WTC11 (cell line): ENCODE results near the gene KCNA2. TPM values are rescaled to one million over a fixed set of nuclear protein-coding genes. Genes with fewer than 3 reads are reported as not detected.

Source experiments
- ATAC-seq: fragments of 200-7000 bp; cut with Tn5 transposase; 2 replicates; pipeline ENCODE4 v1.10.0; 2021; ENCODE audit warnings: mild to moderate bottlenecking, moderate library complexity
- CTCF ChIA-PET: fragments of 300-600 bp; sonication (Branson Sonifier 250); formaldehyde crosslinking; loops from one replicate; lab custom pipeline; 2021; ENCODE audit warnings: antibody characterized with exemption; lab: Charles Lee
- POLR2A ChIA-PET: fragments of 350-600 bp; sonication (Branson Sonifier 250); formaldehyde crosslinking; loops from one replicate; lab custom pipeline; 2021; ENCODE audit warnings: antibody characterized with exemption; lab: Charles Lee
- DNase-seq: peaks from one replicate; pipeline ENCODE4 v3.0.0; 2021; ENCODE audit warnings: low spot score
- H3K27ac Mint-ChIP-seq: 2 replicates; pipeline ENCODE4 v1.8.0; 2021; ENCODE audit warnings: mixed read lengths
- H3K27me3 Mint-ChIP-seq: 2 replicates; pipeline ENCODE4 v1.8.0; 2021; ENCODE audit warnings: low read depth, mild to moderate bottlenecking, moderate library complexity, mixed read lengths
- H3K36me3 Mint-ChIP-seq: 2 replicates; pipeline ENCODE4 v1.8.0; 2021; ENCODE audit warnings: mixed read lengths
- H3K4me1 Mint-ChIP-seq: 2 replicates; pipeline ENCODE4 v1.8.0; 2022; ENCODE audit warnings: mixed read lengths
- H3K4me3 Mint-ChIP-seq: 2 replicates; pipeline ENCODE4 v1.8.0; 2021; ENCODE audit warnings: mild to moderate bottlenecking, moderate library complexity, mixed read lengths
- H3K9me3 Mint-ChIP-seq: 2 replicates; pipeline ENCODE4 v1.8.0; 2021; ENCODE audit warnings: mixed read lengths
- ATF1 ChIP-seq: sonication (generic); formaldehyde crosslinking; IDR thresholded peaks from 2 replicates; pipeline ENCODE4 v1.8.1; 2023; ENCODE audit warnings: mild to moderate bottlenecking, moderate library complexity, missing genetic modification reagents
- E2F1 ChIP-seq: sonication (generic); formaldehyde crosslinking; IDR thresholded peaks from 2 replicates; pipeline ENCODE4 v1.8.0; 2022; ENCODE audit warnings: mild to moderate bottlenecking, missing genetic modification reagents
- ESRRA ChIP-seq: sonication (generic); formaldehyde crosslinking; IDR thresholded peaks from 2 replicates; pipeline ENCODE4 v1.8.1; 2022; ENCODE audit warnings: mild to moderate bottlenecking, missing genetic modification reagents, borderline replicate concordance
- FOXK1 ChIP-seq: sonication (generic); formaldehyde crosslinking; IDR thresholded peaks from 2 replicates; pipeline ENCODE4 v1.8.0; 2022; ENCODE audit warnings: mild to moderate bottlenecking, moderate library complexity, missing genetic modification reagents
- GABPB1 ChIP-seq: sonication (generic); formaldehyde crosslinking; IDR thresholded peaks from 2 replicates; pipeline ENCODE4 v1.8.1; 2023; ENCODE audit warnings: mild to moderate bottlenecking, missing genetic modification reagents
- HMGA2 ChIP-seq: fragments of 250-450 bp; sonication (Bioruptor Pico); IDR thresholded peaks from 2 replicates; pipeline ENCODE4 v1.4.0; 2021; ENCODE audit warnings: mild to moderate bottlenecking, moderate library complexity
- MAX ChIP-seq: sonication (generic); formaldehyde crosslinking; IDR thresholded peaks from 2 replicates; pipeline ENCODE4 v1.8.0; 2022; ENCODE audit warnings: mild to moderate bottlenecking, missing genetic modification reagents
- NR3C1 ChIP-seq: sonication (generic); formaldehyde crosslinking; conservative IDR thresholded peaks from 2 replicates; pipeline ENCODE4 v1.8.1; 2023; ENCODE audit warnings: low read depth, mild to moderate bottlenecking, missing genetic modification reagents
- PRRX2 ChIP-seq: fragments of 250-450 bp; sonication (Bioruptor Pico); IDR thresholded peaks from 2 replicates; pipeline ENCODE4 v1.8.0; 2021; ENCODE audit warnings: mild to moderate bottlenecking
- RORB ChIP-seq: fragments of 250-450 bp; sonication (Bioruptor Pico); IDR thresholded peaks from 2 replicates; pipeline ENCODE4 v1.9.0; 2021; ENCODE audit warnings: mild to moderate bottlenecking
- SMAD3 ChIP-seq: sonication (generic); formaldehyde crosslinking; IDR thresholded peaks from 2 replicates; pipeline ENCODE4 v1.8.0; 2022; ENCODE audit warnings: missing genetic modification reagents, mild to moderate bottlenecking, borderline replicate concordance
- ZBTB21 ChIP-seq: sonication (generic); formaldehyde crosslinking; IDR thresholded peaks from 2 replicates; pipeline ENCODE4 v1.8.1; 2023; ENCODE audit warnings: mild to moderate bottlenecking, missing genetic modification reagents, borderline replicate concordance
- ZNF219 ChIP-seq: sonication (generic); formaldehyde crosslinking; IDR thresholded peaks from 2 replicates; pipeline ENCODE4 v1.8.0; 2023; ENCODE audit warnings: missing genetic modification reagents, mild to moderate bottlenecking, borderline replicate concordance
- ZNF232 ChIP-seq: sonication (generic); formaldehyde crosslinking; IDR thresholded peaks from 2 replicates; pipeline ENCODE4 v1.8.0; 2022; ENCODE audit warnings: mild to moderate bottlenecking, missing genetic modification reagents
- ZNF416 ChIP-seq: fragments of 250-450 bp; sonication (Bioruptor Pico); IDR thresholded peaks from 2 replicates; pipeline ENCODE4 v1.9.0; 2021; ENCODE audit warnings: mild to moderate bottlenecking, inconsistent platforms
- ZNF512 ChIP-seq: sonication (generic); formaldehyde crosslinking; IDR thresholded peaks from 2 replicates; pipeline ENCODE4 v1.8.1; 2022; ENCODE audit warnings: missing genetic modification reagents, borderline replicate concordance
- ZNF671 ChIP-seq: fragments of 250-450 bp; sonication (Bioruptor Pico); IDR thresholded peaks from 2 replicates; pipeline ENCODE4 v1.8.0; 2021; ENCODE audit warnings: mild to moderate bottlenecking
- total RNA-seq: library from RNA; stranded (reverse); gene quantifications from 3 replicates; pipeline ENCODE4 v1.2.3, GENCODE V29; 2021
- TF ChIP-seq, protein P1 (sequence below): sonication (generic); formaldehyde crosslinking; IDR thresholded peaks from 2 replicates; pipeline ENCODE4 v1.8.1; 2022; ENCODE audit warnings: low read depth, mild to moderate bottlenecking, moderate library complexity, missing genetic modification reagents, borderline replicate concordance
- TF ChIP-seq, protein P2 (sequence below): sonication (generic); formaldehyde crosslinking; IDR thresholded peaks from 2 replicates; pipeline ENCODE4 v1.8.1; 2023; ENCODE audit warnings: mild to moderate bottlenecking, missing genetic modification reagents, moderate library complexity
- TF ChIP-seq, protein P3 (sequence below): fragments of 250-450 bp; sonication (Bioruptor Pico); IDR thresholded peaks from 2 replicates; pipeline ENCODE4 v1.9.0; 2021; ENCODE audit warnings: mild to moderate bottlenecking
- TF ChIP-seq, protein P4 (sequence below): sonication (generic); formaldehyde crosslinking; IDR thresholded peaks from 2 replicates; pipeline ENCODE4 v1.8.0; 2023; ENCODE audit warnings: missing genetic modification reagents, mild to moderate bottlenecking, borderline replicate concordance
- TF ChIP-seq, protein P5 (sequence below): sonication (generic); formaldehyde crosslinking; IDR thresholded peaks from 2 replicates; pipeline ENCODE4 v1.8.1; 2023; ENCODE audit warnings: mild to moderate bottlenecking, missing genetic modification reagents, moderate library complexity

Gene KCNA2
- total RNA-seq, 1 experiment from 2014 or later: 0.50 TPM

GRCh38 chr1:110636149-110636935, 30.2 kb upstream of the KCNA2 start (continued):
- TF ChIP-seq FOXK1 (CRISPR knock-in tag) (no peak), HMGA2 (CRISPR knock-in tag) (no peak), E2F1 (CRISPR knock-in tag) (no peak), ZNF416 (no peak), ZNF232 (CRISPR knock-in tag) (no peak), ESRRA (CRISPR knock-in tag) (no peak), MAX (CRISPR knock-in tag) (no peak), ZNF219 (CRISPR knock-in tag) (no peak)
- TF ChIP-seq, protein P1, sequence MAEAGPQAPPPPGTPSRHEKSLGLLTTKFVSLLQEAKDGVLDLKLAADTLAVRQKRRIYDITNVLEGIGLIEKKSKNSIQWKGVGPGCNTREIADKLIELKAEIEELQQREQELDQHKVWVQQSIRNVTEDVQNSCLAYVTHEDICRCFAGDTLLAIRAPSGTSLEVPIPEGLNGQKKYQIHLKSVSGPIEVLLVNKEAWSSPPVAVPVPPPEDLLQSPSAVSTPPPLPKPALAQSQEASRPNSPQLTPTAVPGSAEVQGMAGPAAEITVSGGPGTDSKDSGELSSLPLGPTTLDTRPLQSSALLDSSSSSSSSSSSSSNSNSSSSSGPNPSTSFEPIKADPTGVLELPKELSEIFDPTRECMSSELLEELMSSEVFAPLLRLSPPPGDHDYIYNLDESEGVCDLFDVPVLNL (CRISPR knock-in tag): no peak
- TF ChIP-seq, protein P2, sequence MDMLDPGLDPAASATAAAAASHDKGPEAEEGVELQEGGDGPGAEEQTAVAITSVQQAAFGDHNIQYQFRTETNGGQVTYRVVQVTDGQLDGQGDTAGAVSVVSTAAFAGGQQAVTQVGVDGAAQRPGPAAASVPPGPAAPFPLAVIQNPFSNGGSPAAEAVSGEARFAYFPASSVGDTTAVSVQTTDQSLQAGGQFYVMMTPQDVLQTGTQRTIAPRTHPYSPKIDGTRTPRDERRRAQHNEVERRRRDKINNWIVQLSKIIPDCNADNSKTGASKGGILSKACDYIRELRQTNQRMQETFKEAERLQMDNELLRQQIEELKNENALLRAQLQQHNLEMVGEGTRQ: no peak
- TF ChIP-seq, protein P3, sequence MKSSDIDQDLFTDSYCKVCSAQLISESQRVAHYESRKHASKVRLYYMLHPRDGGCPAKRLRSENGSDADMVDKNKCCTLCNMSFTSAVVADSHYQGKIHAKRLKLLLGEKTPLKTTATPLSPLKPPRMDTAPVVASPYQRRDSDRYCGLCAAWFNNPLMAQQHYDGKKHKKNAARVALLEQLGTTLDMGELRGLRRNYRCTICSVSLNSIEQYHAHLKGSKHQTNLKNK (CRISPR knock-in tag): no peak
- TF ChIP-seq, protein P4, sequence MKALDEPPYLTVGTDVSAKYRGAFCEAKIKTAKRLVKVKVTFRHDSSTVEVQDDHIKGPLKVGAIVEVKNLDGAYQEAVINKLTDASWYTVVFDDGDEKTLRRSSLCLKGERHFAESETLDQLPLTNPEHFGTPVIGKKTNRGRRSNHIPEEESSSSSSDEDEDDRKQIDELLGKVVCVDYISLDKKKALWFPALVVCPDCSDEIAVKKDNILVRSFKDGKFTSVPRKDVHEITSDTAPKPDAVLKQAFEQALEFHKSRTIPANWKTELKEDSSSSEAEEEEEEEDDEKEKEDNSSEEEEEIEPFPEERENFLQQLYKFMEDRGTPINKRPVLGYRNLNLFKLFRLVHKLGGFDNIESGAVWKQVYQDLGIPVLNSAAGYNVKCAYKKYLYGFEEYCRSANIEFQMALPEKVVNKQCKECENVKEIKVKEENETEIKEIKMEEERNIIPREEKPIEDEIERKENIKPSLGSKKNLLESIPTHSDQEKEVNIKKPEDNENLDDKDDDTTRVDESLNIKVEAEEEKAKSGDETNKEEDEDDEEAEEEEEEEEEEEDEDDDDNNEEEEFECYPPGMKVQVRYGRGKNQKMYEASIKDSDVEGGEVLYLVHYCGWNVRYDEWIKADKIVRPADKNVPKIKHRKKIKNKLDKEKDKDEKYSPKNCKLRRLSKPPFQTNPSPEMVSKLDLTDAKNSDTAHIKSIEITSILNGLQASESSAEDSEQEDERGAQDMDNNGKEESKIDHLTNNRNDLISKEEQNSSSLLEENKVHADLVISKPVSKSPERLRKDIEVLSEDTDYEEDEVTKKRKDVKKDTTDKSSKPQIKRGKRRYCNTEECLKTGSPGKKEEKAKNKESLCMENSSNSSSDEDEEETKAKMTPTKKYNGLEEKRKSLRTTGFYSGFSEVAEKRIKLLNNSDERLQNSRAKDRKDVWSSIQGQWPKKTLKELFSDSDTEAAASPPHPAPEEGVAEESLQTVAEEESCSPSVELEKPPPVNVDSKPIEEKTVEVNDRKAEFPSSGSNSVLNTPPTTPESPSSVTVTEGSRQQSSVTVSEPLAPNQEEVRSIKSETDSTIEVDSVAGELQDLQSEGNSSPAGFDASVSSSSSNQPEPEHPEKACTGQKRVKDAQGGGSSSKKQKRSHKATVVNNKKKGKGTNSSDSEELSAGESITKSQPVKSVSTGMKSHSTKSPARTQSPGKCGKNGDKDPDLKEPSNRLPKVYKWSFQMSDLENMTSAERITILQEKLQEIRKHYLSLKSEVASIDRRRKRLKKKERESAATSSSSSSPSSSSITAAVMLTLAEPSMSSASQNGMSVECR (CRISPR knock-in tag): no peak
- TF ChIP-seq, protein P5, sequence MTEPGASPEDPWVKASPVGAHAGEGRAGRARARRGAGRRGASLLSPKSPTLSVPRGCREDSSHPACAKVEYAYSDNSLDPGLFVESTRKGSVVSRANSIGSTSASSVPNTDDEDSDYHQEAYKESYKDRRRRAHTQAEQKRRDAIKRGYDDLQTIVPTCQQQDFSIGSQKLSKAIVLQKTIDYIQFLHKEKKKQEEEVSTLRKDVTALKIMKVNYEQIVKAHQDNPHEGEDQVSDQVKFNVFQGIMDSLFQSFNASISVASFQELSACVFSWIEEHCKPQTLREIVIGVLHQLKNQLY (CRISPR knock-in tag): no peak

DNA sequence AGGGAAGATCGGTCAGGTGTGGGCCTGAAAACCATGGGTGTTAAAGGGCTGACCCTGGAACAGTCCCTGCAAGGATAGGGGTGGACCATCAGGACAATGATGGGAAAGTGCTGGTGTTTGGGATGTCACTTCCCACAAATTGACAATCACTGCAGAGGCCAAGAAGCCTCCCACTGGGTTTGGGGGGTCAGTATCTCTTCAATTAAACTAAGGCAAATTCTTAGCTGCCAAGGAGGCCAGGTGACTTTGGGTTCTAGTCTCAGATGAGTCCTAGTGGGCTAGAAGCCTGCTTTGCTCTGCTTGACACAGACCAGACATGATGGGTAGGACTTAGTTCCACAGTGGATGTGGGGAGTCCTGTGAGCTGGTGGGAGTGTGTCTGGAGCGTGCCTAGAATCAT, 29.3 kb upstream of the KCNA2 start:
- H3K9me3 Mint-ChIP-seq: no peaks in the 10 kb centered on the region
- no peak overlapping the region for H3K4me3 Mint-ChIP-seq
- ATAC-seq: no peak
- TF ChIP-seq ZNF512 (CRISPR knock-in tag) (no peak), ATF1 (CRISPR knock-in tag) (no peak), RORB (no peak), E2F1 (CRISPR knock-in tag) (no peak), NR3C1 (CRISPR knock-in tag) (no peak), SMAD3 (CRISPR knock-in tag) (no peak), PRRX2 (no peak), ZNF671 (CRISPR knock-in tag) (no peak), ZBTB21 (no peak), GABPB1 (CRISPR knock-in tag) (no peak)
- H3K4me1 Mint-ChIP-seq: no peaks in the 10 kb centered on the region
- POLR2A ChIA-PET: no interaction called here
- CTCF ChIA-PET: interaction anchor here (0.6 to 5.6 kb wide), 4 partner anchors 16 to 145 kb away, joined by 4 to 58 read pairs (median 6); no protein-coding TSS in a partner anchor
- H3K27me3 Mint-ChIP-seq: peaks cover 4% of the 10 kb centered on the region; the same call in 1 of the 2 replicates
- no peaks in the 10 kb centered on the region for H3K36me3 Mint-ChIP-seq
- no peak for DNase-seq
- H3K27ac Mint-ChIP-seq: no peak overlapping the region
